VCaP (cell line): Measurements from ENCODE around the gene PLEKHG5.

Experiments used
- H3K27ac ChIP-seq: fragments of 450-650 bp; 2 replicates; pipeline ENCODE4 v1.5.1; 2017
- CTCF ChIP-seq: fragments of 450-650 bp; conservative IDR thresholded peaks from 2 replicates; pipeline ENCODE4 v1.5.1; 2017; ENCODE audit warnings: mild to moderate bottlenecking, moderate library complexity

The PLEKHG5 gene

GRCh38 chr1:6510493-6510892 is 19.0 kb upstream of the PLEKHG5 start:
- no peak for TF ChIP-seq CTCF
- no peak overlapping the region for H3K27ac ChIP-seq

GRCh38 chr1:6509919-6510291 is 18.4 kb upstream of the PLEKHG5 start:
- no peak for TF ChIP-seq CTCF
- no peak overlapping the region for H3K27ac ChIP-seq

GRCh38 chr1:6509220-6509918 is 17.9 kb upstream of the PLEKHG5 start:
- TF ChIP-seq CTCF = no peak
- H3K27ac ChIP-seq = no peak overlapping the region

GRCh38 chr1:6508816-6509189 is 17.3 kb upstream of the PLEKHG5 start:
- no peak overlapping the region for H3K27ac ChIP-seq
- no peak for TF ChIP-seq CTCF

- H3K27ac ChIP-seq = no peak overlapping the region
Observed at GRCh38 chr1:6508154-6508815, 16.8 kb upstream of the PLEKHG5 start.

GRCh38 chr1:6507461-6507911 is 16.0 kb upstream of the PLEKHG5 start:
- no peak overlapping the region for H3K27ac ChIP-seq
- no peak for TF ChIP-seq CTCF

More at GRCh38 chr1:6508154-6508815, 16.8 kb upstream of the PLEKHG5 start:
- no peak for TF ChIP-seq CTCF

GRCh38 chr1:6507037-6507428 is 15.6 kb upstream of the PLEKHG5 start:
- no peak overlapping the region for H3K27ac ChIP-seq
- TF ChIP-seq CTCF = no peak
